Aortic smooth muscle cell (primary cell): ENCODE results near the gene MAN1B1. TPM values are rescaled to one million over a fixed set of nuclear protein-coding genes. Genes with fewer than 3 reads are reported as not detected.

Experiments
- total RNA-seq: library from RNA; depleted of rRNA; stranded (reverse); fragments of >200 nt; gene quantifications from 2 replicates; pipeline ENCODE4 v1.2.3, GENCODE V29; 2014

MAN1B1 gene
- total RNA-seq, result 84.3 and 90.3 TPM in 2 replicates

GRCh38 chr9:137086531-137087408 is at the start of gene MAN1B1:
Gene MAN1B1 (plus strand): TSS chr9:137086985. CDS start chr9:137087000, 15 bp downstream.

GRCh38 chr9:137046088-137046787 is 40.5 kb upstream of the MAN1B1 start, which contains the start of gene NPDC1:
Gene NPDC1 (minus strand): TSS chr9:137046177. CDS start chr9:137045989, 188 bp downstream.

GRCh38 chr9:137053944-137054931 is 32.5 kb upstream of the MAN1B1 start, which contains the start of gene ENTPD2:
Gene ENTPD2 (minus strand): TSS chr9:137054061. CDS start chr9:137053997, 64 bp downstream.

GRCh38 chr9:137070201-137070905 is 16.4 kb upstream of the MAN1B1 start, which contains the start of gene SAPCD2:
Gene SAPCD2 (minus strand): TSS chr9:137070557. CDS start chr9:137070460, 97 bp downstream.

GRCh38 chr9:137077010-137077747 is 9.6 kb upstream of the MAN1B1 start, which contains the start of gene UAP1L1:
Gene UAP1L1 (plus strand): TSS chr9:137077517. CDS start chr9:137077533, 16 bp downstream.

GRCh38 chr9:137114613-137115393 is 28.0 kb downstream of the MAN1B1 start, which contains the start of gene DPP7:
Gene DPP7 (minus strand): TSS chr9:137114733. CDS start chr9:137114713, 20 bp downstream.

GRCh38 chr9:137138722-137139467 is 52.1 kb downstream of the MAN1B1 start, which contains the start of gene GRIN1:
Gene GRIN1 (plus strand): TSS chr9:137139154. CDS start chr9:137139487, 333 bp downstream.

Other genes starting within 250 kb of the MAN1B1 start
- gene AJM1, start 244.5 kb upstream of the MAN1B1 start, total RNA-seq, result 1.1 TPM in 2 replicates
- 161 and 208 TPM in 2 replicates for gene PHPT1, start 237.6 kb upstream of the MAN1B1 start, total RNA-seq
- 0.40 and 0.68 TPM in 2 replicates for gene MAMDC4, start 234.6 kb upstream of the MAN1B1 start, total RNA-seq
- 511 and 536 TPM in 2 replicates for gene EDF1, start 220.7 kb upstream of the MAN1B1 start, total RNA-seq
- gene TRAF2, start 200.5 kb upstream of the MAN1B1 start, total RNA-seq, result 6.6 and 11.6 TPM in 2 replicates
- gene FBXW5, start 142.2 kb upstream of the MAN1B1 start, total RNA-seq, result 144 and 185 TPM in 2 replicates
- gene C8G, start 141.7 kb upstream of the MAN1B1 start, total RNA-seq, result 0.13 and 0.44 TPM in 2 replicates
- gene LCN12, start 134.7 kb upstream of the MAN1B1 start, total RNA-seq, result 0.26 and 0.37 TPM in 2 replicates
- 9.8 and 21.8 TPM in 2 replicates for gene PTGDS, start 109.5 kb upstream of the MAN1B1 start, total RNA-seq
- gene LCNL1, start 104.0 kb upstream of the MAN1B1 start, total RNA-seq, result 0.44 and 1.6 TPM in 2 replicates
- gene PAXX, start 94.6 kb upstream of the MAN1B1 start, total RNA-seq, result 11.6 and 15.6 TPM in 2 replicates
- gene CLIC3, start 90.4 kb upstream of the MAN1B1 start, total RNA-seq, result 4.8 and 5.2 TPM in 2 replicates
- gene ABCA2, start 58.7 kb upstream of the MAN1B1 start, total RNA-seq, result 33.4 and 40.3 TPM in 2 replicates
- gene FUT7, start 54.9 kb upstream of the MAN1B1 start, total RNA-seq, result not detected in 2 replicates
- gene NPDC1, start 40.8 kb upstream of the MAN1B1 start, total RNA-seq, result 21.4 and 28.4 TPM in 2 replicates
- not detected in 2 replicates for gene ENTPD2, start 32.9 kb upstream of the MAN1B1 start, total RNA-seq
- 5.1 and 7.7 TPM in 2 replicates for gene SAPCD2, start 16.4 kb upstream of the MAN1B1 start, total RNA-seq
- 14.0 and 19.0 TPM in 2 replicates for gene UAP1L1, start 9.5 kb upstream of the MAN1B1 start, total RNA-seq
- gene DPP7, start 27.7 kb downstream of the MAN1B1 start, total RNA-seq, result 83.8 and 87.8 TPM in 2 replicates
- 0.06 and 0.13 TPM in 2 replicates for gene GRIN1, start 52.2 kb downstream of the MAN1B1 start, total RNA-seq
- not detected in 2 replicates for gene LRRC26, start 83.1 kb downstream of the MAN1B1 start, total RNA-seq
- not detected in 2 replicates for gene TMEM210, start 85.1 kb downstream of the MAN1B1 start, total RNA-seq
- 21.9 and 23.6 TPM in 2 replicates for gene ANAPC2, start 101.6 kb downstream of the MAN1B1 start, total RNA-seq
- 73.2 and 78.1 TPM in 2 replicates for gene SSNA1, start 101.7 kb downstream of the MAN1B1 start, total RNA-seq
- 5.2 and 5.8 TPM in 2 replicates for gene TPRN, start 113.8 kb downstream of the MAN1B1 start, total RNA-seq
- gene TMEM203, start 118.7 kb downstream of the MAN1B1 start, total RNA-seq, result 28.7 and 34.1 TPM in 2 replicates
- 3.1 and 3.3 TPM in 2 replicates for gene NDOR1, start 118.7 kb downstream of the MAN1B1 start, total RNA-seq
- gene RNF208, start 135.3 kb downstream of the MAN1B1 start, total RNA-seq, result 0.40 and 0.50 TPM in 2 replicates
- gene CYSRT1, start 138.2 kb downstream of the MAN1B1 start, total RNA-seq, result 0.87 and 1.2 TPM in 2 replicates
- 0.12 and 0.13 TPM in 2 replicates for gene RNF224, start 140.5 kb downstream of the MAN1B1 start, total RNA-seq
- 0.06 and 0.13 TPM in 2 replicates for gene SLC34A3, start 143.9 kb downstream of the MAN1B1 start, total RNA-seq
- gene TUBB4B, start 154.3 kb downstream of the MAN1B1 start, total RNA-seq, result 144 and 225 TPM in 2 replicates
- not detected in 2 replicates for gene STPG3, start 164.3 kb downstream of the MAN1B1 start, total RNA-seq
- gene NELFB, start 168.3 kb downstream of the MAN1B1 start, total RNA-seq, result 44.7 and 51.8 TPM in 2 replicates
- gene TOR4A, start 190.7 kb downstream of the MAN1B1 start, total RNA-seq, result 35.2 and 35.7 TPM in 2 replicates
- 0.25 and 0.53 TPM in 2 replicates for gene NRARP, start 215.3 kb downstream of the MAN1B1 start, total RNA-seq